Peyer's patch (tissue), 4 donors: Measurements from ENCODE around the gene PTER.

ENCODE experiments used
- CTCF ChIP-seq, 6 experiments: fragments of 450-650 bp in 4 of 6; fragments of 200-600 bp in 2 of 6; sonication (generic) in 1 of 6; IDR thresholded peaks; one replicate each; pipeline ENCODE4 v1.5.1; 2017 to 2019; ENCODE audit warnings: antibody characterized with exemption in 6 of 6, mild to moderate bottlenecking in 3 of 6, moderate library complexity in 1 of 6
- POLR2A ChIP-seq, 2 donors: fragments of 450-650 bp; IDR thresholded peaks; one replicate each; pipeline ENCODE4 v1.5.1; 2017; ENCODE audit warnings: antibody characterized with exemption in 2 of 2, mild to moderate bottlenecking in 2 of 2, moderate library complexity in 2 of 2

- TF ChIP-seq CTCF (IDR thresholded peaks at IDR 0.05) (no peak), POLR2A (IDR thresholded peaks at IDR 0.05) (no peak)
Observed at GRCh38 chr10:16505161-16505560, 68.4 kb downstream of the PTER start.
